GM13976 (cell line): ENCODE data around the gene HYDIN.

Experiments
- DNase-seq: peaks from one replicate; pipeline ENCODE4 v3.0.0; 2012; ENCODE audit warnings: low spot score
- in situ Hi-C: fragments of 300-500 bp; cut with MboI; formaldehyde crosslinking; loops from one replicate; pipeline ENCODE4 v1.12.0; 2022; ENCODE audit warnings: low sequenced_read_pairs, mixed read lengths, inconsistent platforms; ENCODE audit not compliant: unreplicated experiment
- TF ChIP-seq, protein P1 (sequence below): IDR thresholded peaks from 2 replicates; pipeline ENCODE4 v1.5.1; 2012; ENCODE audit warnings: borderline replicate concordance, mild to moderate bottlenecking; ENCODE audit not compliant: insufficient read depth; ENCODE audit errors: extremely low read depth, missing control alignments, control extremely low read depth

HYDIN gene

DNA sequence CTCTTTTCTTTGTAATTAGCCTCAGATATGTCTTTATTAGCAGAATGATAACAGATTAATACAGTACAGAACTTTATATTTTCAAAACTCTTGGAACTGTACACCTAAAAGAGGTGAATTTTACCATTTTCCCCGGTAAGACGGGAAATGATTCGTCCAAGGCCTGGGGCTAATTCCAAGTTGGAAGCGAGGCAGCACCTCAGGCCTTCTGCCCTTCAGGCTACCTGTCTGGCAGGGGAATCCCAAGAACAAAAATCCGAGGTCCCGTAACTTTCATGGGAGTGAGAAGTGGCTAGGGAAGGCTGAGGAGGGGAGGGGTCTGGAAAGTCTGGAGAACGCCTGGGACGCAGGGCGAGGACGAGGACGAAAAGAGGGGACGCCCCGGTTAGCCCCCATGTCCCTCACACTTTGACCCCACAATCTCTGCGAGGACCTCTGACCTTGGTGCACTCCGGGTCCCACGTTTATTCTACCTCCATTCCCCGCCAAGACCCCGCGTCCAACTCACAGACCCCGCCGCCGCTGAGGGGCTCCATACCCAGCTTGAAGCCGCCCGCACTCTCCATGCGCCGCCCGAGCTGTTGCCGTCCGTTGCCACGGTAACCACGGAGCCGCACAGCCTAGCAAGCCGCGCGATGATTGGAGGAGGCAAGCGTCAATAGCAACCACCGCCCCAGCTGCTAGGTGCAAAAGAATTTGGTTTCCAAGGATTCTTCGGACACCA, at the start of gene HYDIN:
HYDIN (minus strand) TSS at position 601 of the 724 bp plus-strand sequence. CDS start 43,827 bp downstream, outside the sequence.
- no peak for DNase-seq
- in situ Hi-C loops = no loop called here
- TF ChIP-seq, protein P1, sequence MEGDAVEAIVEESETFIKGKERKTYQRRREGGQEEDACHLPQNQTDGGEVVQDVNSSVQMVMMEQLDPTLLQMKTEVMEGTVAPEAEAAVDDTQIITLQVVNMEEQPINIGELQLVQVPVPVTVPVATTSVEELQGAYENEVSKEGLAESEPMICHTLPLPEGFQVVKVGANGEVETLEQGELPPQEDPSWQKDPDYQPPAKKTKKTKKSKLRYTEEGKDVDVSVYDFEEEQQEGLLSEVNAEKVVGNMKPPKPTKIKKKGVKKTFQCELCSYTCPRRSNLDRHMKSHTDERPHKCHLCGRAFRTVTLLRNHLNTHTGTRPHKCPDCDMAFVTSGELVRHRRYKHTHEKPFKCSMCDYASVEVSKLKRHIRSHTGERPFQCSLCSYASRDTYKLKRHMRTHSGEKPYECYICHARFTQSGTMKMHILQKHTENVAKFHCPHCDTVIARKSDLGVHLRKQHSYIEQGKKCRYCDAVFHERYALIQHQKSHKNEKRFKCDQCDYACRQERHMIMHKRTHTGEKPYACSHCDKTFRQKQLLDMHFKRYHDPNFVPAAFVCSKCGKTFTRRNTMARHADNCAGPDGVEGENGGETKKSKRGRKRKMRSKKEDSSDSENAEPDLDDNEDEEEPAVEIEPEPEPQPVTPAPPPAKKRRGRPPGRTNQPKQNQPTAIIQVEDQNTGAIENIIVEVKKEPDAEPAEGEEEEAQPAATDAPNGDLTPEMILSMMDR = no peak

DNA sequence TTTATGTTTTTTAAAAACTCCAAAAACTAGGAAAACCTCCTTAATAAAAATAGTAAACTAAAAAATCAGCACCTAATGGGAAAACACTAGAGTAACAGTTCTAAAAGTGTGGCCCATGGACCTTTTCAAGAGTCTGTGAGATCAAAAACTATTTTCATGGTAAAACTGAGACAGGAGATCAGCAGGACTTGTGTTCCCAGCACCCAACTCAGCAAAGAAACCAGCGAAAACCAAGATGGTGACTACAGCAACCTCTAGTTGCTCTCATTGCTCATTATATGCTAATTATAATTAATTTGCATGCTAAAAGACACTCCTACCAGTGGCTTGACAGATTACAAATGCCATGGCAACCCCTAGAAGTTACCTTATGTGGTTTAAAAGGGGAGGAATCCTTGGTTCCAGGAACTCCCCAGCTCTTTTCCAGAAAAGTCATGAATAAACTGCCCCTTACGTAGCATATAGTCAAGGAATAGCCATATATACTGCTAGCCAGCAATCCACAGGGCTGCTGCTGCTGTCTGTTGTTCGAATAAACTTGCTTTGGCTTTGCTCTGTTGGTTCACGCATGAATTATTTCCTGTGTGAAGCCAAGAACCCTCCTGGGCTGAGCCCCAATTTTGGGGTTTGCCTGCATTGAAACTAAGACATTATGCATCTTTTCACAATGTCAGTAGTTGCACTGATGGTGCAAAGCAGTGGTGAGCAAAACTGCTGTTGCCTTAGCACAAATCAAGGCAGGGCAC, 46.2 kb upstream of the HYDIN start:
- in situ Hi-C loops = no loop called here
- TF ChIP-seq, protein P1 = no peak
- no peak for DNase-seq

DNA sequence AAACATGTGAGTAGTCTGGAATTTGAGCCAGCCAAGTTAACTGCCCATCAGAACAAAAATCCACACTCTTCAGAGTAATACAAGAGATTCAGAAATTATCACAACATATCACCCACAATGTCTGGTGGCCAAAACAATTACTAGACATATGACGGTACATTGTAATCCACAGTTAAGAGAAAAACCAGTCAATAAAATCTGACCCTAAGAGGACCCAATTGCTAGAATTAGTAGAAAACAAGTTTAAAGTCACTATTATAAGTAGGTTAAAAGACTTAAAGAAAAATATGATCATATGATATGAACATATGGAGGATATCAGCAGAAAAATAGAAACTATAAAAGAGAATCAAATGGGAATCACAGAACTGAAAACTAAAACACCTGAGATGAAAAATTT, 42.9 kb upstream of the HYDIN start:
- in situ Hi-C loops = no loop called here
- DNase-seq = no peak
- TF ChIP-seq, protein P1 = no peak

DNA sequence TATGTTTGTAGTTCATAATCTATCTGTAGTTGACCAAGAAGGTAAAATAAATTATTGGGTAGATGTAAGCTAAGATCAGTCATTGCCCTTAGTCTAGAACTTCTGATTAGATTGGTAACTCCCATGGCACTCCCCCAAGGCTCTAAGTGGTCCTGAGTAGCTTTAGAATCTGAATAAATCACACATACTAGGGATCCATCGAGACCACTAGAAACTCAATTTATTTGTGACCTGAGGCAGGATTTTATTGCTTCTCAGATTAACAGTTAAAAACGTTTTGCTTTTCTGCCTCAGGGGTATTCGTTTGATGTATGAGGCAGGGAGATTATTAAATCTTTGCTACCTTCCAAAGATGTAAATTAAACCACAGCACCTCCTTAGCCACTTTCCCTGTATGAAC, 33.8 kb upstream of the HYDIN start:
- TF ChIP-seq, protein P1 = no peak
- no peak for DNase-seq
- in situ Hi-C loops = no loop called here

DNA sequence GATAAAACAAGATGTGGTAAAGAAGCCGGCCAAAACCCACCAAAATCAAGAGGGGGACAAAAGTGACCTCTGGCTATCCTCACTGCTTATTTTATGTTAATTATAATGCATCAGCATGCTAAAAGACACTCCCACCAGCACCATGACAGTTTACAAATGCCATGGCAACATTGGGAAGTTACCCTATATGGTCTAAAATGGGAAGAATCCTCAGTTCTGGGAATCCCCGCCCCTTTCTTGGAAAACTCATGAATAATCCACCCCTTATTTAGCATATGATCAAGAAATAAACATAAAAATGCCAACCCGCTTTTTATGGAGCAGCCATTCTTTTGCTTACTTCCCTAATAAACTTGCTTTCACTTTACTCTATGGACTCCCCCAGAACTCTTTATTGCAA, 33.1 kb upstream of the HYDIN start:
- no peak for DNase-seq
- TF ChIP-seq, protein P1 = no peak
- in situ Hi-C loops = no loop called here

DNA sequence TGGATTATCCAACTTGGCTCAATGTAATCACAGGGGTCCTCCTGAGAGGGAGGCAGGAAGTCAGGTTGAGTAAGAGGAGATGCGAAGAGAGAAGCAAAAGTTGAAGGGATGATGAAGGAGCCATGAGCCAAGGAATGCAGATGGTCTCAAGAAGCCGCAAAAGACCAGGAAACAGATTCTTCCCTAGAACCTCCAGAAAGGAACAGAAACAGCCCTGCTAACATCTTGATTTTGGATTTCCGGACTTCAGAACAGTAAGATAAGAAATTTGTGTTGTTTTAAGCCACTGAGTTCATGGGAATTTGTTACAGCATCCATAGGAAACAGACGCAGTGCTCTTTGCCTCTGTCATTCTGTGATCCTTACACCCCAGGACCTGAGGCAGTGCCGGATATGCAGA, 31.9 kb upstream of the HYDIN start:
- TF ChIP-seq, protein P1 = no peak
- no peak for DNase-seq
- in situ Hi-C loops = no loop called here
